T47D (cell line): Measurements from ENCODE around the gene SRCIN1.
A peak's percentile ranks its signal among the peaks of the same experiment; 100 is the strongest.

Experiments
- DNase-seq, 2 experiments: peaks; one replicate each; pipeline versions ENCODE4 v3.0.0 to v3.0.0-alpha.2; 2011 to 2012; ENCODE audit warnings: low read depth in 1 of 2, low spot score in 1 of 2
- JUND ChIP-seq: IDR thresholded peaks from 2 replicates; pipeline ENCODE4 v1.6.1; 2012; ENCODE audit warnings: low read depth
- in situ Hi-C: cut with HindIII; loops from 2 replicates; pipeline ENCODE4 v1.10.0; 2016; ENCODE audit warnings: low sequenced_read_pairs, low pct_unique_long_range_greater_than_20kb

The SRCIN1 gene

DNA sequence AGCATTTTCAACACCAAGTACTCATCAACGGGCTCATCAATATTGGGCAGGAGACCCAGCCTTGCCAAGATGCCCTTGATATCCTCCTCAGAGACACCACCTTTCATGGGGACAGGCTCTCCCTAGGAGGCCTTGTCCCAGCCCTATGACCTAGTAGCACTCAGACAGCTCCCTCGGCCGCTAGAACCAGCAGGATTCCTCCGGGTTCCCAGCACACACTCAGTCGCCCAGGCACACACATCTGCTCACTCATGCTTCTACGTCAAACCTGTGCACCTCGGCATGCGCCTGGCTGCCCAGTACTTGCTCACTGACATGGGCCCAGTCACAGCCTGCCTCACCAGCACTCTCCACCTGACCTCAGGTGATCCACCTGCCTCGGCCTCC is 17.0 kb downstream of the SRCIN1 start:
- TF ChIP-seq JUND, result no peak
- in situ Hi-C loops, result no loop called here
- DNase-seq, result no peak

DNA sequence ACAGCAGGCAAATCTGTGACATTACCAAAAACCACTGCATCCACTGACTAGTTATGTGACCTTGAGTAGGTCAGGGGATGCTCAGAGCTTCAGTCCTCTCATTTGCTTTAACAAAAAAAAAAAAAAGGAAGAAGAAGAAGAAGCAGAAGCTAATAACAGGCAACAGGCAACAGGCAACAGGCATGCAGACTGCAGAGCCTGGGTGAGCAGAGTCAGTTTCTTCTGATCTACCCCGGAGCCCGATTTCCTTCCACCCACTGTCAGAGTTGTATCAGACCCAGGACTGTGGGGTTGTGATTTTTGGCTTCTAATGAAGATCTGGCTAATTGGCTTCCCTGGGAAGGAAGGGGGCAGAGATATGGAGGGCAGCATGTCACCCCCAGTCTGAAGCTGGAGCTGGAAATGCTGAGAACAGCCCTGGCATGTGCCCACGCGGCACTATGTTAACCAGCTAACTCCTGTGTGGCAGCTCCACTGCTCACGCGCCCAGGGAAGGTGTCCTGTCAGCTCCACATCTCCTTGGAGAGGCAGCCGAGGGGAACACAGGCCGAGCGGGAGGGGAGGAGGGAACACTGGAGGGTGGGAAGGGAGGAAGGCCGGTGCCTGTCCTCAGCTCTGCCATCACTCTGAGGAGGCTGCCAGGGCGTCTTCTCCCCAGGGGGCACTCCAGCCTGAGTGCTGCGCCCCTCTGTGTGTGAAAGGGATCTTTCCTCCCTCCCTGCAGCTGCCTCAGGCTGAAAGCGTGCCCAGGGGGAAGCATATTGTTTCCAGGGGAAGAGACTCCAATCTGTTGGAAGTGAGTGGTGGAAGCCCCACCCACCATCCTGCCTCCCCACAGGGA is 17.6 kb downstream of the SRCIN1 start:
- in situ Hi-C loops, result no loop called here
- TF ChIP-seq JUND, result no peak
- DNase-seq, result no peak

DNA sequence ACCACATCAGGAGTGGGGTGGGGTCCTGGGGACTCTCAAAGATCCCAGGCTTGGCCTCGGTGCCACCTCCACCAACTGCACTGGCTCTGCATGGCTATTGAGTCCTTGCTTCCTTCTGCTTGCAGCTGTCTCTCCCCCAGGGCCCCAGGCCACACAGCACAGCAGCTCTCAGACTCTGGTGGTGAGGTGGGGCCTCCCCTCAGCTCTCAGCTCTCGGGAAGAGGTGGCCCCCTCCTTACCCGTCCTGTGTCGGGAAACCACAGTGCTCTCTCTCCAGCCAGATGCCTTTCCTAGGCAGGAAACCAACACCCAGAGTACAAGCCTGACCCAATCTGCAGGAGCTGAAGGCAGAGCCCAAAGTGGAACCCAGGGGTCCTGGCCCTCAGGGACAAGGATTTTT is 18.5 kb downstream of the SRCIN1 start:
- no peak for DNase-seq
- in situ Hi-C loops, result no loop called here
- no peak for TF ChIP-seq JUND

GRCh38 chr17:38586788-38587187 is 19.0 kb downstream of the SRCIN1 start:
- no peak for TF ChIP-seq JUND
- no peak for DNase-seq
- in situ Hi-C loops, result no loop called here

DNA sequence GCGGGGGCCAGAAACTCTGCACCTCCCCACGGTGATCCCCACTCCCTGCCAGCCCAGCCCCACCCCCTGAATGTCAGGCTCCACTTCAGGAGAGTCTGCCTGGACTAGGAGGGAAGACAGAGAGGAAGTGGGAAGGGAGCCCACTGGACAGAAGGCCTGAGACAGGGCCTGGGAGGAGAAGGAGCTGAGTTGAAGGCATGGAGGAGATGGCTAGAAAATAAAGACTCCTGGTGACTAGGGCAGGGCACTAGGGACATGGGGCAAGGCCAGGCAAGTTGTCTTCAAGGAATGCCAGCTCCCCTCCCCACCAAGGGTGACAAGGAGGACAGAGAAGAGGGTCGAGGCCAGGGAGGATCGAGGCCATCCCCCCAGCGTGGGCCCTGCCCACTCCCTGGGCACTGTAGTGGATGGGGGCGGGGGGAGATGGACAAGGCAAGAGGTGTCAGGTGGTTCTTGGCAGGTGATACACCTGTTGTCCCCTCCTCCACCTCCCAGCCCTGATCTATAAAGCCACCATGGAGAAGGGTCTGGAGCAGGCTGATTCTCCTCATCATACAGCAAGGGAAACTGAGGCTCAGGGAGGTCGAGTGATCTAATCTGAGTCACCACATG is 19.7 kb downstream of the SRCIN1 start:
- no peak for DNase-seq
- in situ Hi-C loops, result no loop called here
- no peak for TF ChIP-seq JUND

GRCh38 chr17:38585056-38585917 is 20.5 kb downstream of the SRCIN1 start:
- in situ Hi-C loops, result no loop called here
- no peak for TF ChIP-seq JUND
- DNase-seq, result peak; percentile 86 to 89

- TF ChIP-seq JUND, result peak; percentile 96
- DNase-seq, result peak; percentile 91 to 98
- in situ Hi-C loops, result no loop called here
Measured at GRCh38 chr17:38584350-38584925, 21.3 kb downstream of the SRCIN1 start.

- no peak for DNase-seq
- no peak for TF ChIP-seq JUND
- in situ Hi-C loops, result no loop called here
Measured at GRCh38 chr17:38583828-38584349, 21.9 kb downstream of the SRCIN1 start.

DNA sequence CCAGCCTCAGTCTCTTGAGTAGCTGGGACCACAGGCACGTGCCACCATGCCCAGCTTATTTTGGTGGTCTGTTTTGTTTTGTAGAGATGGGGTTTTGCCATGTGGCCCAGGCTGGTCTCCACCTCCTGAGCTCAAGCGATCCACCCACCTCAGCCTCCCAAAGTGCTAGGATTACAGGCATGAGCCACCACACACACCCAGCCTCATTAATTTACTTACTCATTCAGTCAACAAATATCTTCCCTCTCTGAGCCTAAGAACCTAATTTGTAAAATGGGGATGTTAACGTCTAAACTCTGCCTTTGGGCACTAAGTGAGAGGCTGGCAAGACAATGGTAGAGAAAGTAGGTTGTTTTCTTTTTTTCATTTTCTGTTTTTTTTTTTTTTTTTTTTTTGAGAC is 22.6 kb downstream of the SRCIN1 start:
- DNase-seq, result no peak
- in situ Hi-C loops, result no loop called here
- TF ChIP-seq JUND, result no peak

GRCh38 chr17:38582069-38582468 is 23.7 kb downstream of the SRCIN1 start:
- no peak for TF ChIP-seq JUND
- in situ Hi-C loops, result no loop called here
- DNase-seq, result no peak

GRCh38 chr17:38579934-38580333 is 25.8 kb downstream of the SRCIN1 start:
- DNase-seq, result no peak
- no peak for TF ChIP-seq JUND
- in situ Hi-C loops, result no loop called here

DNA sequence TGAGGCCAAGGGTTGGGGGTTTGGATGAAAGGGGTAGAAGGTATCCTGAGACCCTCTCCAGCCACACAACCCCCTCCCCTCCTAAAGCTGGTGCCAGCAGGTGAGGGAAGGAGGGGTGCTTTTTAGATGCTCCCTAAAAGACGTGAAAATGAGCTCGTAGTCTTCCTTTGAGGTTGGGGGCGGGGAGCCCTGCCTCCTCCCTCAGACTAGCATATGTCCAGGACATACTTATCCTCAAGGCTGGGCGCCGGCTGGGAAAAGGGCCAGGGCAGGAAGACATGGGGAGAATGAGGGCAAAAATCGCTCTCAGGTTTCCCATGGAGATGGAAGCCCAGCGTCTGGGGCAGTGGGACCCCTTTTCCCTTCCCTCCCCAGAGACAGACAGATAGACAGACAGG is 26.7 kb downstream of the SRCIN1 start:
- no peak for TF ChIP-seq JUND
- DNase-seq, result no peak
- in situ Hi-C loops, result no loop called here
